K562 (cell line): Measurements from ENCODE around the gene KRTAP5-4. TPM values are rescaled to one million over a fixed set of nuclear protein-coding genes. Genes with fewer than 3 reads are reported as not detected.

Experiments
- ATF1 ChIP-seq, 2 experiments: fragments of 450-650 bp in 1 of 2; IDR thresholded peaks; 2 replicates each; pipeline ENCODE4 v1.6.1; 2016; ENCODE audit warnings: missing compliant biosample characterization in 1 of 2, missing genetic modification characterization in 1 of 2
- BDP1 ChIP-seq: IDR thresholded peaks from 3 replicates; pipeline ENCODE4 v1.6.1; 2011; ENCODE audit not compliant: insufficient read length, insufficient read depth
- CBX1 ChIP-seq: sonication (generic); IDR thresholded peaks from 2 replicates; pipeline ENCODE4 v1.6.1; 2016; ENCODE audit warnings: antibody characterized with exemption, low read depth, mild to moderate bottlenecking
- CXXC5 ChIP-seq: fragments of 250-450 bp; sonication (Bioruptor Pico); IDR thresholded peaks from 2 replicates; pipeline ENCODE4 v1.8.0; 2022; ENCODE audit warnings: inconsistent platforms, mild to moderate bottlenecking, moderate library complexity
- EGR1 ChIP-seq: fragments of 450-650 bp; conservative IDR thresholded peaks from 2 replicates; pipeline ENCODE4 v1.6.1; 2017; ENCODE audit warnings: mild to moderate bottlenecking
- FOXM1 ChIP-seq, 2 experiments: fragments of 450-650 bp in 1 of 2; sonication (generic) in 1 of 2; formaldehyde crosslinking in 1 of 2; IDR thresholded peaks; 2 replicates each; pipeline versions ENCODE4 v1.6.1 to v1.9.0; 2017 to 2022; ENCODE audit warnings: low read depth in 2 of 2, mild to moderate bottlenecking in 2 of 2, missing genetic modification reagents in 1 of 2, moderate library complexity in 1 of 2
- GABPA ChIP-seq: fragments of 200-800 bp; sonication (Bioruptor generic); conservative IDR thresholded peaks from 2 replicates; pipeline ENCODE4 v1.6.1; 2016; ENCODE audit warnings: low read depth, missing genetic modification characterization, missing compliant biosample characterization
- HLTF ChIP-seq: fragments of 450-650 bp; IDR thresholded peaks from 2 replicates; pipeline ENCODE4 v1.6.1; 2016
- LARP7 ChIP-seq: fragments of 450-650 bp; IDR thresholded peaks from 2 replicates; pipeline ENCODE4 v1.6.1; 2016
- MTA2 ChIP-seq: fragments of 450-650 bp; IDR thresholded peaks from 2 replicates; pipeline ENCODE4 v1.6.1; 2016; ENCODE audit warnings: low read depth
- NR2C2 ChIP-seq, 2 experiments: fragments of 200-800 bp in 1 of 2; sonication (Bioruptor generic) in 1 of 2; sonication (generic) in 1 of 2; formaldehyde crosslinking in 1 of 2; IDR thresholded peaks; 2 replicates each; pipeline versions ENCODE4 v1.6.1 to v1.8.0; 2016 to 2022; ENCODE audit warnings: mild to moderate bottlenecking in 1 of 2, missing compliant biosample characterization in 1 of 2, missing genetic modification characterization in 1 of 2, missing genetic modification reagents in 1 of 2
- PHF21A ChIP-seq: fragments of 450-650 bp; IDR thresholded peaks from 2 replicates; pipeline ENCODE4 v1.6.1; 2017; ENCODE audit warnings: low read depth, borderline replicate concordance
- RBFOX2 ChIP-seq: fragments of 200-400 bp; formaldehyde crosslinking; IDR thresholded peaks from 2 replicates; pipeline ENCODE4 v1.6.1; 2017; ENCODE audit warnings: low read depth, mild to moderate bottlenecking, low read length, moderate library complexity
- TEAD4 ChIP-seq, 2 experiments: sonication (generic) in 1 of 2; formaldehyde crosslinking in 1 of 2; IDR thresholded peaks; 2 replicates each; pipeline versions ENCODE4 v1.6.1 to v1.8.0; 2012 to 2022; ENCODE audit warnings: borderline replicate concordance in 1 of 2, inconsistent platforms in 1 of 2, low read length in 1 of 2, mild to moderate bottlenecking in 1 of 2, missing genetic modification reagents in 1 of 2
- YBX1 ChIP-seq: fragments of 450-650 bp; IDR thresholded peaks from 2 replicates; pipeline ENCODE4 v1.7.1; 2016; ENCODE audit warnings: mild to moderate bottlenecking
- ZNF408 ChIP-seq: fragments of 250-450 bp; sonication (Bioruptor Pico); IDR thresholded peaks from 2 replicates; pipeline ENCODE4 v1.4.0; 2020; ENCODE audit warnings: low read depth, mild to moderate bottlenecking, moderate library complexity
- ZNF57 ChIP-seq: fragments of 450-650 bp; formaldehyde crosslinking; IDR thresholded peaks from 2 replicates; pipeline ENCODE4 v1.4.0; 2020; ENCODE audit warnings: mild to moderate bottlenecking, moderate library complexity
- polyA plus RNA-seq, 8 experiments: library from polyadenylated mRNA; depleted of rRNA in 4 of 8; stranded (reverse) in 5 of 8; unstranded in 3 of 8; fragments of >200 nt; fragmentation: Nextera tagmentation in 2 of 8; fragmentation: Illumina TruSeq in 1 of 8; extraction: Ambion mirVana in 2 of 8; extraction: Trizol in 1 of 8; gene quantifications; 2 replicates each; pipeline versions ENCODE4 v1.2.1 to v1.2.3, GENCODE V29; 2011 to 2014; ENCODE audit warnings: inconsistent platforms in 1 of 8, missing spikeins in 1 of 8
- total RNA-seq, 7 experiments: library from RNA; depleted of rRNA in 6 of 7; stranded (reverse); fragments of >200 nt in 6 of 7; fragmentation: Illumina TruSeq in 2 of 7; extraction: Trizol in 2 of 7; gene quantifications; 2 replicates each; pipeline versions ENCODE4 v1.2.1 to v1.2.3, GENCODE V29; 2011 to 2021; ENCODE audit warnings: low replicate concordance in 1 of 7
- TF ChIP-seq, protein P1 (sequence below): fragments of 250-450 bp; sonication (Bioruptor Pico); IDR thresholded peaks from 2 replicates; pipeline ENCODE4 v1.5.0; 2022; ENCODE audit warnings: mild to moderate bottlenecking
- TF ChIP-seq, protein P2 (sequence below): fragments of 450-650 bp; IDR thresholded peaks from 2 replicates; pipeline ENCODE4 v1.6.1; 2018; ENCODE audit warnings: mild to moderate bottlenecking, low read depth; ENCODE audit not compliant: partially characterized antibody
- TF ChIP-seq, protein P3 (sequence below): sonication (generic); formaldehyde crosslinking; IDR thresholded peaks from 2 replicates; pipeline ENCODE4 v1.8.1; 2023; ENCODE audit warnings: mild to moderate bottlenecking, missing genetic modification reagents
- TF ChIP-seq, protein P4 (sequence below), 2 experiments: IDR thresholded peaks; 2 replicates each; pipeline ENCODE4 v1.6.1; 2011; ENCODE audit warnings: borderline replicate concordance in 1 of 2, control low read depth in 1 of 2, low read depth in 1 of 2, low read length in 1 of 2, mild to moderate bottlenecking in 1 of 2, mixed read lengths in 1 of 2, moderate library complexity in 1 of 2; ENCODE audit not compliant: insufficient read depth in 1 of 2, insufficient read length in 1 of 2, poor library complexity in 1 of 2, severe bottlenecking in 1 of 2; ENCODE audit errors: extremely low read depth in 1 of 2

KRTAP5-4 gene
- total and polyA plus RNA-seq, 9 of the 15 experiments (the other 6 are each of a cell fraction or from before 2014, with no cell fraction given), result not detected

DNA sequence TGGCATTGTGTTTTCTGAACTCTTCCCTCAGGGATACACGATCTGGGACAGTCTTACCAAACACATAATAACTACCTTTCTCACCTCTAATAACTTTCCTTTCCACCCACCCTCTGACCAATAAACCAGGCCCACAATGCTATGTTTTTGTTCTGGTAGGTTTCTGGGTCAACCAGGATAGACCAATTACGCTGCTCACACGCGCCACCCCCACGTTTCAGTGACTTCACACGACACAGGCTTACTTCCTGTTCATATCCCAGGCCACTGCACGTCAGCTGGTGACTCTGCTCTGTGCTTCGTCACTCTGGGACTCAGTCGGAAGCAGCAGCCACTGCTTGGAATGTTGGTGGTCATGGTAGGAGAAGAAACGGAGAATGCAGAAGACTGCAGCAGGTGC lies 2.5 kb downstream of the KRTAP5-4 start (continued):
- TF ChIP-seq, protein P1, sequence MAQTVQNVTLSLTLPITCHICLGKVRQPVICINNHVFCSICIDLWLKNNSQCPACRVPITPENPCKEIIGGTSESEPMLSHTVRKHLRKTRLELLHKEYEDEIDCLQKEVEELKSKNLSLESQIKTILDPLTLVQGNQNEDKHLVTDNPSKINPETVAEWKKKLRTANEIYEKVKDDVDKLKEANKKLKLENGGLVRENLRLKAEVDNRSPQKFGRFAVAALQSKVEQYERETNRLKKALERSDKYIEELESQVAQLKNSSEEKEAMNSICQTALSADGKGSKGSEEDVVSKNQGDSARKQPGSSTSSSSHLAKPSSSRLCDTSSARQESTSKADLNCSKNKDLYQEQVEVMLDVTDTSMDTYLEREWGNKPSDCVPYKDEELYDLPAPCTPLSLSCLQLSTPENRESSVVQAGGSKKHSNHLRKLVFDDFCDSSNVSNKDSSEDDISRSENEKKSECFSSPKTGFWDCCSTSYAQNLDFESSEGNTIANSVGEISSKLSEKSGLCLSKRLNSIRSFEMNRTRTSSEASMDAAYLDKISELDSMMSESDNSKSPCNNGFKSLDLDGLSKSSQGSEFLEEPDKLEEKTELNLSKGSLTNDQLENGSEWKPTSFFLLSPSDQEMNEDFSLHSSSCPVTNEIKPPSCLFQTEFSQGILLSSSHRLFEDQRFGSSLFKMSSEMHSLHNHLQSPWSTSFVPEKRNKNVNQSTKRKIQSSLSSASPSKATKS (CRISPR knock-in tag), result no peak
- TF ChIP-seq HLTF (no peak), NR2C2 (CRISPR knock-in tag; IDR thresholded peaks at IDR 0.05) (no peak), NR2C2 (tag; IDR thresholded peaks at IDR 0.05) (peak; percentile 31; the same call in 1 of the 2 replicates), PHF21A (no peak), TEAD4 (IDR thresholded peaks at IDR 0.05; ENCODE audit: low read length) (no peak), TEAD4 (CRISPR knock-in tag; IDR thresholded peaks at IDR 0.05; ENCODE audit: borderline replicate concordance) (no peak), CXXC5 (CRISPR knock-in tag) (0 out of 2 replicates have a peak, but pooled peaks have one; percentile 25), FOXM1 (IDR thresholded peaks at IDR 0.05; ENCODE audit: low read depth) (no peak), FOXM1 (CRISPR knock-in tag; IDR thresholded peaks at IDR 0.05; ENCODE audit: low read depth) (no peak), ATF1 (CRISPR knock-in tag; IDR thresholded peaks at IDR 0.05) (no peak), ATF1 (tag; IDR thresholded peaks at IDR 0.05) (peak; percentile 75), EGR1 (peak; percentile 49), LARP7 (no peak), MTA2 (no peak), CBX1 (no peak), YBX1 (no peak), ZNF57 (CRISPR knock-in tag) (no peak), RBFOX2 (no peak), BDP1 (no peak), GABPA (tag) (peak; percentile 82), ZNF408 (CRISPR knock-in tag) (no peak)
- TF ChIP-seq, protein P2, sequence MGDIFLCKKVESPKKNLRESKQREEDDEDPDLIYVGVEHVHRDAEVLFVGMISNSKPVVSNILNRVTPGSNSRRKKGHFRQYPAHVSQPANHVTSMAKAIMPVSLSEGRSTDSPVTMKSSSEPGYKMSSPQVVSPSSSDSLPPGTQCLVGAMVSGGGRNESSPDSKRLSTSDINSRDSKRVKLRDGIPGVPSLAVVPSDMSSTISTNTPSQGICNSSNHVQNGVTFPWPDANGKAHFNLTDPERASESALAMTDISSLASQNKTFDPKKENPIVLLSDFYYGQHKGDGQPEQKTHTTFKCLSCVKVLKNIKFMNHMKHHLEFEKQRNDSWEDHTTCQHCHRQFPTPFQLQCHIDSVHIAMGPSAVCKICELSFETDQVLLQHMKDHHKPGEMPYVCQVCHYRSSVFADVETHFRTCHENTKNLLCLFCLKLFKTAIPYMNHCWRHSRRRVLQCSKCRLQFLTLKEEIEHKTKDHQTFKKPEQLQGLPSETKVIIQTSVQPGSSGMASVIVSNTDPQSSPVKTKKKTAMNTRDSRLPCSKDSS, result no peak
- TF ChIP-seq, protein P3, sequence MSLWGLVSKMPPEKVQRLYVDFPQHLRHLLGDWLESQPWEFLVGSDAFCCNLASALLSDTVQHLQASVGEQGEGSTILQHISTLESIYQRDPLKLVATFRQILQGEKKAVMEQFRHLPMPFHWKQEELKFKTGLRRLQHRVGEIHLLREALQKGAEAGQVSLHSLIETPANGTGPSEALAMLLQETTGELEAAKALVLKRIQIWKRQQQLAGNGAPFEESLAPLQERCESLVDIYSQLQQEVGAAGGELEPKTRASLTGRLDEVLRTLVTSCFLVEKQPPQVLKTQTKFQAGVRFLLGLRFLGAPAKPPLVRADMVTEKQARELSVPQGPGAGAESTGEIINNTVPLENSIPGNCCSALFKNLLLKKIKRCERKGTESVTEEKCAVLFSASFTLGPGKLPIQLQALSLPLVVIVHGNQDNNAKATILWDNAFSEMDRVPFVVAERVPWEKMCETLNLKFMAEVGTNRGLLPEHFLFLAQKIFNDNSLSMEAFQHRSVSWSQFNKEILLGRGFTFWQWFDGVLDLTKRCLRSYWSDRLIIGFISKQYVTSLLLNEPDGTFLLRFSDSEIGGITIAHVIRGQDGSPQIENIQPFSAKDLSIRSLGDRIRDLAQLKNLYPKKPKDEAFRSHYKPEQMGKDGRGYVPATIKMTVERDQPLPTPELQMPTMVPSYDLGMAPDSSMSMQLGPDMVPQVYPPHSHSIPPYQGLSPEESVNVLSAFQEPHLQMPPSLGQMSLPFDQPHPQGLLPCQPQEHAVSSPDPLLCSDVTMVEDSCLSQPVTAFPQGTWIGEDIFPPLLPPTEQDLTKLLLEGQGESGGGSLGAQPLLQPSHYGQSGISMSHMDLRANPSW (CRISPR knock-in tag), result no peak
- TF ChIP-seq, protein P4, sequence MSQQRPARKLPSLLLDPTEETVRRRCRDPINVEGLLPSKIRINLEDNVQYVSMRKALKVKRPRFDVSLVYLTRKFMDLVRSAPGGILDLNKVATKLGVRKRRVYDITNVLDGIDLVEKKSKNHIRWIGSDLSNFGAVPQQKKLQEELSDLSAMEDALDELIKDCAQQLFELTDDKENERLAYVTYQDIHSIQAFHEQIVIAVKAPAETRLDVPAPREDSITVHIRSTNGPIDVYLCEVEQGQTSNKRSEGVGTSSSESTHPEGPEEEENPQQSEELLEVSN (IDR thresholded peaks at IDR 0.05; ENCODE audit: borderline replicate concordance in 1 of 2, extremely low read depth in 1 of 2, insufficient read depth in 1 of 2, insufficient read length in 1 of 2, low read depth in 1 of 2, low read length in 1 of 2, poor library complexity in 1 of 2, severe bottlenecking in 1 of 2), result no peak
